HG02623 (cell line): Measurements from ENCODE around the gene FBN2.
"Not testable (repeated sequence)": the region's sequence is repeated elsewhere in the genome, so short reads cannot be mapped to it uniquely, and the experiment has no call there.

Experiments
- ATAC-seq: cut with Tn5 transposase; IDR thresholded peaks from one replicate; pipeline ENCODE4 v1.9.1; 2021; ENCODE audit warnings: moderate library complexity; ENCODE audit not compliant: unreplicated experiment

Gene FBN2

DNA sequence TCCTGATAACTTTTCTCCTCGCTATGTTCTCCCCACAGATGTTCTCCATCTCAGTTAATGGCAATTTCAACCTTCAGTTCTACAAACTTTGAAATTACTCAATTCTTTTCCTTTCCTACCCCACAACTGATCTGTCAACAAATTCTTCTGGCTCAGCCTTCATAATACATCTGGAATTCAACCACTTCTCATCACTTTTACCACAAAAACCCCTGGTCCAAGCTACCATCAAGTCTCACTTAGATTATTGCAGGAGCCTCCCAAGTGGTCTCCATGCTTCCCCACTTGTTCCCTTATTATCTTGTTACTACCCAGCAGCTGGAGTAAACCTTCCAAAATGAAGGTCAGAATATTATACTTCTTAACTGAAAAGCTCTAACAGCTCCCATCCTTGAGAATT, 110.1 kb downstream of the FBN2 start:
- no peak for ATAC-seq

DNA sequence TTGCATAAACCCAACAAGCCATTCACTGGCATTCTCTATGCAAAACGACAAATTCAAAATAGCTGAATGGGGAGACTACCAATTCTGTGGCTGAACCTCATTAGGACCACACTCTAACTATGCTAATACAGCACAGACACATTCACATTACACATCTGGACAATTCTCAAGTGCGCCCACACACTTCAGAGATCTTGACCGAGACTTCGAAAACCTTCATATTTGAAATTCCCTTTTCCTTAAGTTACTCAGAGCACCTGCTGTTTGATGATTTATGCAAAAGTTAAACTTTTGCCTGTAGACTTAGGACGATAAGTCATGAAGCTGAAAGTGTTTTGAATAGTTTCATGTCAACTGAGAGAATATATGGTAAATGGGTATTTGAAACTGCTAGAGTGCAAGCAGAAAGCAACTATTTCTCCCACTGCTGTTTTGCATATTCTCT, 111.9 kb downstream of the FBN2 start:
- peak; percentile 87 for ATAC-seq

DNA sequence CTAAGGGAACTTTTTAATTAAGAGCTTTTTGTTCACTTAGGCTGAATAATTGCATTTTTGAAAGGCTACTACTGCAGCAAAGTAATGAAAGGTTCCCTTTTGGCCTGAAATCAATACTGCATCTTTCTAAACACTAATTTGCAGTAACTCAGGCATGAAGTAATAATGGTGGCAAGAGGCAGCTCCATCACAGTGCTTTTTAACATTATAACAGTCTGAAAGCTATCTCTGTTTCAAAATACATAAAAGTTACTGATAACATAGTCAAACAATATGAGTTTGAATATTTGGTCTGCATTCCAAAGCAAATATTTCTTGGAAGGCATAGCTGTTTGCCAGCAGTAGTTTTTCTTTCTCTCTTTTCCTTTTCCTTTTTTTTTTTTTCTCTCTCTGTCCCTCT, 113.4 kb downstream of the FBN2 start:
- ATAC-seq, result no peak

DNA sequence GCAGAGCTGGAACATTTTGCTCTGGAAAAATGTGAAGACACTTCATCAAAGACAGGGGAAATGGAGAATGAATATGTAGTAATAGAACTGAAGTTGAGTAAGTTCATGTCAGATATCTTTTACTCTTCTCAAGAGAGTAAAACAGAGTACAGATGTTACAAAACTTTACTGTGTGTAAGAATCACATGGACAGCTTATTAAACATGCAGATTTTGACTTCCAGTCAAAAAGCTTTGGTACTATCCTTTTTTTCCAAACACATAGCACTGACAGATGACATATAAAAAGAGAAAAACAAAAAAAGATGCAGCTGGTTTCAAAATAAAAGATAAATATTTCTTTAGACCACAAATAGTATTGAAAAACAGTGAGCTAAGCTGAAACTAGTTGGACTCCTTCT, 115.4 kb downstream of the FBN2 start:
- ATAC-seq, result no peak

DNA sequence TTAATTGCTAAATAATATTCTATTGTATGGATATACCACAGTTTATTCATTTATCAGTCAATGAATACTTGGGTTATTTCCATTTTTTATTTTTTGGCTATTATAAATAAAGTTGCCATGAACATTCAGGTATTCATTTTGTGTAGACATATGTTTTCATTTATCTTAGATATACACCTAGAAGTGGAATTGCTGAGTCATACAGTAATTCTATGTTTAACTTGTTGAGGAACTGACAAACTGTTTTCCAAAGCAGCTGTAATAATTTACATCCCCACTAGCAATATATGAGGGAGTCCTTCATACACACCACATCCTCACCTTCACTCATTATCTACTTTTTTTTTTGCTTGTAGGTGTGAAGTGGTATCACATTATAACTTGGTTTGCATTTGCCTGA, 123.6 kb downstream of the FBN2 start:
- no peak for ATAC-seq

DNA sequence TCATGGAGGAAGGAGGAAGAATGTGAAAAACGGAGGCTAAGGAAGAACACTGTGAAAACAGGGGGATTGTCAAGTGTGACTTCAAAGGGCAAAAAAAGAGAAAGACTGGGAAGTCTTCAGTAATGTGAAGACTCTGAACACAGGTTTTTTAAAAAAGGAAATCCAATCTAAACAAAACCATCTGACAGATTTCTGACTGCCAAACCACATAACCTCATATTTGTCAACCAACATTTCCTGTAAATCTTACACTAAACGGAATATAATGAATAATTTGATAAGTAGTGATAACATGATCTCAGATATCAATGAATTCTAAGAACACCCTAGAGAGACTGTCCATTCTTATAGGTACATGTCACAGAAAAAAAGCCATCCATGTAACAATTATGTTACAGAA, 124.7 kb downstream of the FBN2 start:
- no peak for ATAC-seq

DNA sequence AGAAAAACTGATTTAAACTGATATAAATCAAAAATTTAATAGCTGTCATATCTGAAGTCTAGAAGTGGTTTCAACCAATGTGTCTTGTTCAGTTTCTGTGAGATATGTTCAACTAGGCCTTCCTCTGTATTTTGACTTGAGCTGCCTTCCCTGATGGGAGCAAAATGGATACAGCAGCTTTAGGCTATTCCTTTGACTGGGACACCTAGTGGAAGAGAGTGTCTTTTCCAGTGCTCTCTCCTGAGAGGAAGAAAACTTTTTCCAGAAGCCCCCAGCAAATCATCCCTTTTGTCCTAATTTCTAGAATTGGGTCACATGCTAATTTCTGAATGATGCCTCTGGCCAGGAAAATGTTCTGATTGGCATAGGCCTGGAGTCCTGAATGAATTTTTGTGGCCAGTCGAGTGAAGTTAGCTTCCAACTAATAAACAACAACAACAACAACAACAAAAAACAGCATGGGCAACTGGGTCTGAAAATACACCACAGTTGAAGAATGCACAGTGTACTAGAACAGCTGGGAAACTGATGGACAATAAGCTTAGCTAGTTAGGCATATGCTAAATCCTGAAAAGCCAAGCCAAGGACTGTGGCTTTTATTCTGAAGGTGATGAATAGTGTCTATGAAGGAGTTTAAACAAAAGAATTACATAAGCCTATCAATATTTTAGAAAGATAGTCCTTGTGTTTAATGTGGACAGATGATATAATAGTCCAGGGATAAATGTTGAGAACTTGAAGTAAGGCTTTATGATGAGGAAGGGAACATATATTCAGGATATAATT, 125.7 kb downstream of the FBN2 start:
- ATAC-seq, result no peak

DNA sequence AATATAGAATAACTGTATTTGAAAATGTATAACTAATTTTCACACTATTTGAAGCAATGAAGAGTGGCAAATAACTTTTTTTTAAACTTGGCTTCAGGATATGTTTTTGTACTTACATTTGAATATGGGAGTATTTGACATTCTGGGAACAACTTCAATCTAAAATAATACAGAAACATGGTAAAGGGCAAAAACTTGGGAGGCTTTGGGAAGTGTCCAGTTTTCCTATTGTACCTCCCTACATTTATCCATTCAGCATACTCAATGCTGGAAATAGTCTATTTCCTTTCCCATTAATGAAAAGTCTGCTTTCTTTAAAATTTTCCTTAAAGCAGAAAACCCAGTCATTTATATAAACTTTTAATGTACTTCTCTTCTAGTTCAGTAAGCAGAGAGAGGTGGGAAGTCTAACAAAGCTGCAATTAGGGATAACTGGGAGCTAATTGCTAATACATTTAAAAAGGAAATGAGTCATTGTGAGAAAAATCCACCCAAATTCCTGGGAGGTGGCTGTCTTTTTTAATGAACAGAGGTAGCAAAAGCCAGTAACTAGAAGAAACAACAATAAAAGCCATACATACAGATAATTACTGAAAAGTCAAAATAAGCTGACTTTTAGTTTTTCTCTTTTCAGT, 128.8 kb downstream of the FBN2 start:
- no peak for ATAC-seq

DNA sequence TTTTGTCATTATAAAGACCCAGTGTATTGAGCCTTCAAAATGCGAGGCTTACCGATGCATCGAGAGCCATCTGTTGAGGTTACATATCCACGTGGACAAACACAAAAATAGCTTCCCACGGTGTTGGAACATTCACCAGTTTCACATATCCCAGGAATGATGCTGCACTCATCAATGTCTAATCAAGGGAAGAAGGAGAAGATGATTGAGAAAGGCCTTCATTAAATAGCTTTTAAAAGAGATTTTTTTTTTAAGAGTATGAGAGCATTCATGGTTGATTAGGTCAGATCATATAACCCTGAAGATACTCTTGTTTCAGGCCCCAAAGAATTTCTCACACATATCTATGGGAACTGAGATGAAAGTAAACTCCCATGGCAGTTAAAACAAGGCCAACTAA, 129.4 kb downstream of the FBN2 start:
- no peak for ATAC-seq

DNA sequence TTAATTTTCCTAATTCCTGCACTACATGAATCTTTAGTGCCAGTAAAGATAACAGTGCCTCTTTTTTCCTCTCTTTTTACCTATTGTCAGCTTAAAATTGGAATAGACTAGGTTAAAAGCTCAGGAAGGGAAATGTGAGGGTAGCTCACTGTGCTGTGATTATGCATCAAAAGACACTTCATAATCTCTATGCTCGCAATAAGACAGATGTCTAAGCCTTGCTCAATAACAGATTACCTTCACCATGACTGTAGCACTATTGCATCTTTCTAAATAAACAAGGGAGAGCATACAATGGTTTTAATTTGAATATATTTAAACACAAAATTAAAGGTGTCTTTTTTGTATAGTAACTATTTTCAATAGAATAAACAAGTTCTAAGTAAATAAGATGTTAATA, 130.1 kb downstream of the FBN2 start:
- no peak for ATAC-seq

DNA sequence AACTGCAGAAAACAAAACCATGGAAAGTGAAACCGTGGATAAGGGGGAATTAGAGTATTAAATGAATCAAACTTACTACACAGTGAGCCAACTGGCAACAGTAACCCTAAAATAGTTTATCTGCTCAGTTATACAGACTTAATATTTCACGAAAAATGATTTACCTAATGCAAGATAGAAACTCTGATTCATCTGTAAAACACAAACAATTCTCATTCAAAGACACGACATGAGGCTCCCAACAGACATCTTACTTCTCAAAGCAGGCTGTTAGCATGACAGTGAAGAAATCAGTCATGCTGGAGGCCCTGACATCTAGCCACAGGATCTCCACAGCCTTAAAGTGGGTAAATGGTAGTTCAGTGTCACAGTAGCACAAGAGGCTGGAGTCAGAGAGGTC, 131.2 kb downstream of the FBN2 start:
- no peak for ATAC-seq

DNA sequence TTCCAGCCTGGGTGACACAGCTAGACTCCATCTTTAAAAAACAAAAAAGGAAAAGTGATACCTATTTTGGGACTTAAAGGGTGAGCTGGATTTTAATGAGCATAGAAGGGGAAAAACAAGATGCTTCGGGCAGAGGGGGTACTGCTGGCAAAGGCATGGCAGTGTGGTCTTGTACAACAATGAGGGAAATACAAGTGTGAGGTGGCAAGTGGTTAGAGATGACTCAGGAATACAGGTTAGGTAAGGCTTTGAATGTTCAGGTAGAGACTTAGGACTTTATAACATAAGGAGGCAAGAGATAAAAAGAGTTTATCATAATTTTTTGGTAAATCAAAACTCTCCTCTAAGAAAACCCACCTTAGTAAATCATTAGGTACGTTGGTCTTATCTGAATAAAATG, 132.9 kb downstream of the FBN2 start:
- ATAC-seq, result no peak

DNA sequence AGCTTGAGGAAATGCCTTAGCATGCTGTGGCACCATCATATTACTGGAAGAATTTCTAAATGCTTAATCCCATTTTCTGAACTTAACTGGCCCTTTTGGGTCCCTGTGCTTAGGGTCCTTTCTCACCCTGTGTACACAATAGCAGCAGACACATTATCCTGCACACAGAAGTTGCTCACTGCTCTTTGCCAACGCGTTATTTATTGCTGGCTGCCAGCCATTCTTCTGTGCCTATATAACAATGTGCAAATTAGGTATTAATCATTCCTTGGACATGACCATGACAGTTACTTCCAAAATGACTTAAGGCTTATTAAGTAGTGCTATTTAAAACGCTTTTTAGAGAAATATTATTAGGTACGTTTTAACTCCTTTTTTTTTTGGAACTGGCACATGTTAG, 134.7 kb downstream of the FBN2 start:
- no peak for ATAC-seq

DNA sequence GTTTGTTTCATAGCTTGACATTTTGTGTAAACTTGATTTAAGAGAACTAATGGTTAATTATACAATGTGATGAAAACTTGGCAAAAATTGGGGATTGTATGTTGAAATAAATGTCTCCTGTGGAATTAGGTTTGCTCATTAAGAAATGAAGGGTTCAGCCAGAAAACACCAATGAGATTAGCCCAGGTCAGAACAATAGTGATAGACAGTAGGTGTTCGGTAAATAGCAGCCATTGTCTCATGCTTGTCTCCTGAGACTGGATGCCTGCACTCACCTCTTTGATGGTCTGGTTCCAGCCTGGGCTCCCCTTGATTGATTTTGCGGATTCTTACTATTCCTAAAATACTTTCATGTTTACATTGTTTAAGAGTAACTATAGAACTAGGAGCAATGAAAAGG, 135.5 kb downstream of the FBN2 start:
- no peak for ATAC-seq

DNA sequence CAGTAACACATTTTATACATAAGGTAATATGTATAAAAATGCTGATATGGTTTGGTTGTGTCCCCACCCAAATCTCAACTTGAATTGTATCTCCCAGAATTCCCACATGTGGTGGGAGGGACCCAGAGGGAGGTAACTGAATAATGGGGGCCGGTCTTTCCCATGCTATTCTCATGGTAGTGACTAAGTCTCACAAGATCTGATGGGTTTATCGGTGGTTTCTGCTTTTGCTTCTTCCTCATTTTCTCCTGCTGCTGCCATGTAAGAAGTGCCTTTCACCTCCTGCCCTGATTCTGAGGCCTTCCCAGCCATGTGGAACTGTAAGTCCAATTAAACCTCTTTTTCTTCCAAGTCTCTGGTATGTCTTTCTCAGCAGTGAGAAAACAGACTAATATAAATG, 137.3 kb downstream of the FBN2 start:
- ATAC-seq, result not testable (repeated sequence)

DNA sequence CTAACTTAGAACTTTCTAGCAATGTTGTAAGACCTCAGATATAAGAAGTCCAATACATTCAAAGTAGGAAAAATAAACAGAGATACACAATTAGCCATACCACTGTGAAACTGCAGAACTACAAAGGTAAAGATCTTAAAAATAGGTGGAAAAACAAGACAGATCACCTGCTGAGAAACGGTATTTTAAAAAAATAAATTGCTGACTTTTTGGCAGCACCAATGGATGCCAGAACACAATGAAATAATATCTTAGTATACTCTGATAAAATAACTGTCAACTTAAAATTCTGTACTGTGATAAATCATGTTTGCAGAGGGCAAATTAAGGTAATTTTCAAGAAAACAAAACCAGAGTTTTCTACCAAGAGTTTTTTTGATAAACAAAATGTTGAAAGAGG, 138.9 kb downstream of the FBN2 start:
- ATAC-seq, result no peak

DNA sequence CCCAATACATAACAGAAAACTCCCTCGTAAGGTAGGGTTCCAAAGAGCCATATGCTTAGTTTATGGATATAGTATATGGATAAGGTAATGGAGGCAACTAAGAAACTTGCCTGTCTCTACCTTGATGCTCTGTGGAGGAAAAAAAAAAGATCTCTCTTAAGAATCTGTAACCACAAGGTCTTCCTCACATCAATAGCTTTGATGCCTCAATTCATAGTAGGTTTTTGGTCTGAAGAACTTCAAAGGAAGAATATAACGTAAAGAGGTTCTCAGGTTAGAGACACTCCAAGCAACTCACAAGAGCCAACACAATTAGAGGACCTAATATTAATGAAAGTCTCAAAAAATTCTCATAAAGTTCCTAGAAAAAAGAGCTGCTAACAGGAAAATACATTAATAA, 140.2 kb downstream of the FBN2 start:
- ATAC-seq, result no peak

DNA sequence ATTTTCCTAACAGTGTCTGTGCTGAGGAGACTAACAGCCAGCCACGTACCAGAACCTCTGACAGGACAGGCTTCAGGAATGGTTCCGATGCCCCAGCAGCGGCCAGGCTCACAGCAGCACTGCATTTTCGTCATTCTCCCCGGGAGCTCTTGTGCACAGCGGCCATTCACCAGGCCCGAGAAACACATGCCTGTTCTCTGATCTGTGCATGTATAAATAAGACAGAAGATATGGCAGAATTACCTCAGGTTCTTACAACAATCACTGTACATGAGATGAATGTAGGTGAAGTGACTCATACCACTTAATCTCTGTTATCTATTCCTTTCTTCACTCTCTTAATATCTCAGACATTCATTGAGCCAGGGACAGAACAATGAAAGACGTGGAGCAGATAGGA, 143.0 kb downstream of the FBN2 start:
- no peak for ATAC-seq

DNA sequence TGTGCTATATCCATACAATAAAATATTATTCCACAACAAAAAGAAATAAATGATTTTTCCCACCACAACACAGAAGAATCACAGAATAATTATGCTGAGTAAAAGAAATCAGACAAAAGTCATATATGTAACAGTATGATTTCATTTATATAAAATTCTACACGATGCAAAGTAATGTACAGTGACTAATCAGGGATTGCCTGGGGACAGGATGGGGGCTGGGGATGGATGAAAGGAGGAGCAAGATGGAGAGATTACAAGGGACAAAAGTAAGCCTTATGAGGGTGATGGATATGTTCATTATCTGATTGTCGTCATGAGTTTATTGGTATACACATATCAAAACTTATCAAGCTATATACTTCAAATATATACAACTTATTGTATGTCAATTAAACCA, 154.0 kb downstream of the FBN2 start:
- no peak for ATAC-seq

DNA sequence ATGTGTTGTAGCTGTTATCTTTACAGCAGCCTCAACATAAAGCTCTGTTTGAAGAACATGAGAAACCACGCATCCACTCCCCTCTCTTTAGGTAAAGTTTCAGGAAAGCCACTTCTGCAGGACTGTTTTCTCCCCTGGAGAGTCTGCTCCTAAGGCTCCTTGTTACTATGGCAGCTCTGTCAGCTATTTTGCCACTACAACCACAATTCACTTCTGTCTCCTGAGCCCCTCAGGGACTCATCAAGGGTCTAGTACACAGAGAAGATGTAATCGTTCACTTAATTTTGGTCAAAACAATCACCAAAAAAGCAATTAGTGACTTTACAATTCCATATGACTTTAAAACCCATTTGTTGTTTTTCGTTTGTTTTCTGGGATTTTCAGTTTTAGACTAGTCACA, 157.7 kb downstream of the FBN2 start:
- no peak for ATAC-seq

DNA sequence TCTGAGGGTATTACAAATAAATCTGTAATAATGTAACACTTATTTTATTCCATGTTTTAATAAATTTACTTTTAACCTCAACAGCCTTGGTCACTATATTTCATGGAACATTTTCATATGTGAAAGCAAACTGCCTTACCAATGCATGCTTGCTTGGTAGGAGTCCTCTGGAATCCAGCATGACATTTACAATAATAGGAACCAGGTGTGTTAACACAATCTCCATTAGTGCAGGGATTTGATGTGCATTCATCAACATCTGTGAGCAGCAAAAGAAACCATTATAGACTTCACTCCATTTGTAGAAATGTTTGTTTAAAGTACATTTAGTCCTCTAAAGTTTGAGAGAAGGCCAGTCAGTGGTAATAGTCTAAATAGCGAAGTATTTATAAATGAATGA, 159.4 kb downstream of the FBN2 start:
- no peak for ATAC-seq

DNA sequence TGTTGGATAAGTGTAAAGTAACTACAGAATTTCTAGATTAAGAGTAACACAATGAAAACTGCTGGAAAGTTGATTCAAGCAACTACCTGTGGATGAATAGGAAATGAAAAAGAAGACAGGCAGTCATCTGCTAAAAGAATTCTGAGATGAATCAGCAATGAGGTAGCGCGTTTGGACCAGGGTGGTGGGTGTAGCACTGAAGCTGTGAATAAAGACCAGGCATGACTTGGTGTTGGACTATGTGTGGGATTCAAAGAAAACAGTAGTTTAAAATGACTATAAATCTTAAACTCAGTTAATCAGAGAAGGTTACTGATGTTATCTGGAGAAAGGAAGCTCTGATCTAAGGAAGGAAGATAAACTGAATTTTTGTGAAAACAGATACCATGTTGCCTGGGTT, 159.8 kb downstream of the FBN2 start:
- no peak for ATAC-seq

DNA sequence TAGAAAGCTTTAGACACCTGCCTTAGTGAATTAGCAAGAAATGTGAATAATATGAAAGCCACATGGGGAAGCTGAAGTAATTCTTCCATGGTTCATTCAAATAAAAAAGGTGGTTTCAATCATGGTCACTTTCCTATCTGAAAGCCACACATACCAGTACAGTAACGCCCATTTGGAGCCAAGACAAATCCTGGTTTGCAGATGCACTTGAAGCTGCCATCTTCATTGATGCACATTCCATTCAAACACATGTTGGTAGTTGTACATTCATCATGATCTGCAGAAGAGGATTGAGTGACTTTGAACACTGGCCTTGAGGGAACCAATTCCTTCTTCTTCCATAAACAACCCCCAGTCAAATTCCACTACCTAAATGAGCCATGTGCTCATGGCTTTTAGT, 161.5 kb downstream of the FBN2 start:
- no peak for ATAC-seq
